HEK293 (cell line): ENCODE data around the gene HLA-DOB.

ENCODE experiments used
- CTCF ChIA-PET: fragments of 350-600 bp; formaldehyde crosslinking; extraction: SDS; loops from one replicate; lab custom pipeline; 2021; ENCODE audit warnings: antibody characterized with exemption; lab: Yijun Ruan, JAX
- POLR2A ChIA-PET: fragments of 300-600 bp; formaldehyde crosslinking; extraction: SDS; loops from one replicate; lab custom pipeline; 2020; ENCODE audit warnings: antibody characterized with exemption, inconsistent platforms; lab: Yijun Ruan, JAX
- H3K27ac ChIP-seq: fragments of 200-500 bp; sonication (Bioruptor generic); 2 replicates; pipeline ENCODE4 v1.5.1; 2014; ENCODE audit warnings: low read depth, low read length, control low read depth, inconsistent platforms; ENCODE audit errors: extremely low read depth
- H3K36me3 ChIP-seq, 2 experiments: fragments of 200-500 bp in 1 of 2; sonication (Bioruptor generic) in 1 of 2; 1 replicate in 1 of 2; 2 replicates in 1 of 2; pipeline ENCODE4 v1.5.1; 2014 to 2017; ENCODE audit warnings: inconsistent platforms in 2 of 2, low read length in 2 of 2; ENCODE audit not compliant: control insufficient read depth in 2 of 2, insufficient read depth in 1 of 2
- H3K4me1 ChIP-seq: fragments of 200-500 bp; sonication (Bioruptor generic); 2 replicates; pipeline ENCODE4 v1.5.1; 2014; ENCODE audit warnings: mild to moderate bottlenecking, low read length, inconsistent platforms; ENCODE audit not compliant: control insufficient read depth, insufficient read depth
- H3K4me3 ChIP-seq: 2 replicates; pipeline ENCODE4 v1.5.1; 2011; ENCODE audit warnings: low read depth, mild to moderate bottlenecking, control low read depth, low read length, moderate library complexity
- H3K9me3 ChIP-seq: fragments of 200-500 bp; sonication (Bioruptor generic); 2 replicates; pipeline ENCODE4 v1.5.1; 2014; ENCODE audit warnings: low read depth, low read length, inconsistent platforms; ENCODE audit not compliant: control insufficient read depth, insufficient read depth
- FEZF1 ChIP-seq: fragments of 450-650 bp; formaldehyde crosslinking; IDR thresholded peaks from 2 replicates; pipeline ENCODE4 v1.5.1; 2016; ENCODE audit warnings: missing biosample characterization, missing genetic modification characterization
- IKZF3 ChIP-seq: fragments of 450-650 bp; IDR thresholded peaks from 2 replicates; pipeline ENCODE4 v1.5.0; 2018; ENCODE audit warnings: missing biosample characterization, mild to moderate bottlenecking, missing genetic modification characterization, moderate library complexity
- KLF10 ChIP-seq: fragments of 450-650 bp; IDR thresholded peaks from 2 replicates; pipeline ENCODE4 v1.5.1; 2018; ENCODE audit warnings: missing biosample characterization, mild to moderate bottlenecking, missing genetic modification characterization
- MYNN ChIP-seq: fragments of 450-650 bp; formaldehyde crosslinking; IDR thresholded peaks from 2 replicates; pipeline ENCODE4 v1.5.1; 2016; ENCODE audit warnings: missing biosample characterization, missing genetic modification characterization, borderline replicate concordance
- PRDM1 ChIP-seq: fragments of 450-650 bp; formaldehyde crosslinking; IDR thresholded peaks from 2 replicates; pipeline ENCODE4; 2016; ENCODE audit warnings: missing biosample characterization, missing genetic modification characterization
- RBAK ChIP-seq: fragments of 450-650 bp; formaldehyde crosslinking; IDR thresholded peaks from 2 replicates; pipeline ENCODE4 v1.5.1; 2016; ENCODE audit warnings: missing biosample characterization, missing genetic modification characterization
- REST ChIP-seq: fragments of 450-650 bp; formaldehyde crosslinking; IDR thresholded peaks from 2 replicates; pipeline ENCODE4 v1.5.1; 2016; ENCODE audit warnings: missing biosample characterization, missing genetic modification characterization
- TSHZ1 ChIP-seq: fragments of 450-650 bp; formaldehyde crosslinking; IDR thresholded peaks from 2 replicates; pipeline ENCODE4 v1.5.1; 2016; ENCODE audit warnings: missing biosample characterization, missing genetic modification characterization, borderline replicate concordance
- WT1 ChIP-seq: fragments of 450-650 bp; formaldehyde crosslinking; IDR thresholded peaks from 2 replicates; pipeline ENCODE4 v1.5.1; 2016; ENCODE audit warnings: missing biosample characterization, missing genetic modification characterization
- ZBTB26 ChIP-seq: fragments of 450-650 bp; formaldehyde crosslinking; optimal IDR thresholded peaks from 2 replicates; pipeline ENCODE3; 2016; ENCODE audit warnings: missing biosample characterization, mild to moderate bottlenecking, missing genetic modification characterization
- ZBTB48 ChIP-seq: fragments of 450-650 bp; formaldehyde crosslinking; IDR thresholded peaks from 2 replicates; pipeline ENCODE4 v1.5.1; 2016; ENCODE audit warnings: missing biosample characterization, missing genetic modification characterization
- ZBTB6 ChIP-seq: fragments of 450-650 bp; formaldehyde crosslinking; IDR thresholded peaks from 2 replicates; pipeline ENCODE4 v1.5.1; 2017; ENCODE audit warnings: missing biosample characterization, missing genetic modification characterization
- ZFP69B ChIP-seq: fragments of 450-650 bp; formaldehyde crosslinking; IDR thresholded peaks from 2 replicates; pipeline ENCODE4 v1.5.1; 2016; ENCODE audit warnings: missing biosample characterization, missing genetic modification characterization
- ZNF184 ChIP-seq: fragments of 450-650 bp; IDR thresholded peaks from 2 replicates; pipeline ENCODE4 v1.5.1; 2018; ENCODE audit warnings: missing biosample characterization, mild to moderate bottlenecking, missing genetic modification characterization
- ZNF23 ChIP-seq: fragments of 450-650 bp; formaldehyde crosslinking; IDR thresholded peaks from 2 replicates; pipeline ENCODE4 v1.5.1; 2016; ENCODE audit warnings: missing biosample characterization, missing genetic modification characterization, borderline replicate concordance
- ZNF24 ChIP-seq: fragments of 450-650 bp; formaldehyde crosslinking; IDR thresholded peaks from 2 replicates; pipeline ENCODE4 v1.5.1; 2016; ENCODE audit warnings: missing biosample characterization, missing genetic modification characterization
- ZNF341 ChIP-seq: fragments of 450-650 bp; formaldehyde crosslinking; IDR thresholded peaks from 2 replicates; pipeline ENCODE4; 2016; ENCODE audit warnings: low read depth, missing biosample characterization, missing genetic modification characterization
- ZNF404 ChIP-seq: fragments of 450-650 bp; formaldehyde crosslinking; IDR thresholded peaks from 2 replicates; pipeline ENCODE4 v1.5.1; 2017; ENCODE audit warnings: missing biosample characterization, missing genetic modification characterization
- ZNF473 ChIP-seq: fragments of 450-650 bp; formaldehyde crosslinking; IDR thresholded peaks from 2 replicates; pipeline ENCODE4 v1.5.1; 2017; ENCODE audit warnings: missing biosample characterization, missing genetic modification characterization
- ZNF529 ChIP-seq: fragments of 450-650 bp; formaldehyde crosslinking; IDR thresholded peaks from 2 replicates; pipeline ENCODE4 v1.5.1; 2017; ENCODE audit warnings: missing genetic modification characterization, missing biosample characterization; ENCODE audit not compliant: insufficient replicate concordance
- ZNF561 ChIP-seq: fragments of 450-650 bp; IDR thresholded peaks from 2 replicates; pipeline ENCODE4 v1.5.1; 2018; ENCODE audit warnings: missing biosample characterization, missing genetic modification characterization, borderline replicate concordance
- ZNF610 ChIP-seq: fragments of 450-650 bp; formaldehyde crosslinking; IDR thresholded peaks from 2 replicates; pipeline ENCODE4 v1.5.1; 2016; ENCODE audit warnings: missing biosample characterization, missing genetic modification characterization, borderline replicate concordance

The HLA-DOB gene

GRCh38 chr6:32854376-32855178, 37.8 kb upstream of the HLA-DOB start (continued):
- TF ChIP-seq ZBTB6 (tag by site-specific recombination), result no peak
- no peak for TF ChIP-seq ZNF404 (tag by site-specific recombination)
- TF ChIP-seq RBAK, result no peak
- TF ChIP-seq ZNF184, result no peak

- H3K4me3 ChIP-seq, result peak within 1 kb of the TSS; percentile 85
- peaks cover 0 to 23% of the 10 kb centered on the region in 2 experiments; a peak in 1 of 3 replicates for H3K36me3 ChIP-seq
- H3K27ac ChIP-seq, result peak within 1 kb of the TSS; percentile 71
- H3K4me1 ChIP-seq, result no peaks in the 10 kb centered on the region; the same call in 1 of the 2 replicates
- ChIA-PET POLR2A (interaction anchor here (0.8 to 1.8 kb wide), 9 partner anchors 9 to 346 kb away, joined by 3 to 30 read pairs (median 5); partner anchors contain the start of genes HLA-DMB, PSMB8 and TAP2), CTCF (interaction anchor here (0.5 to 9.5 kb wide), 19 partner anchors 7 to 997 kb away, joined by 3 to 153 read pairs (median 4); partner anchors contain the start of genes PRRT1, PSMB8 and TAP2)
- no peaks in the 10 kb centered on the region for H3K9me3 ChIP-seq
- peak; percentile 74 for TF ChIP-seq KLF10
- TF ChIP-seq ZBTB48 (tag by site-specific recombination), result peak; percentile 45; the same call in 1 of the 2 replicates
- peak; percentile 70; the same call in 1 of the 2 replicates for TF ChIP-seq ZNF561
- peak; percentile 80 for TF ChIP-seq ZBTB26 (tag by site-specific recombination)
- 0 out of 2 replicates have a peak, but pooled peaks have one; percentile 3 for TF ChIP-seq TSHZ1 (tag by site-specific recombination)
- TF ChIP-seq WT1, result peak; percentile 60
- TF ChIP-seq FEZF1 (tag by site-specific recombination), result peak; percentile 59; the same call in 1 of the 2 replicates
- no peak for TF ChIP-seq ZNF473
- TF ChIP-seq ZNF23, result no peak
- peak; percentile 57; the same call in 1 of the 2 replicates for TF ChIP-seq ZNF610 (tag by site-specific recombination)
- TF ChIP-seq ZNF24, result 0 out of 2 replicates have a peak, but pooled peaks have one; percentile 20
- peak; percentile 97 for TF ChIP-seq REST
- peak; percentile 58; the same call in 1 of the 2 replicates for TF ChIP-seq ZNF341 (tag by site-specific recombination)
- TF ChIP-seq IKZF3, result peak; percentile 96
- peak; percentile 71 for TF ChIP-seq ZFP69B (tag by site-specific recombination)
- no peak for TF ChIP-seq ZNF529
- no peak for TF ChIP-seq MYNN (tag by site-specific recombination)
- TF ChIP-seq PRDM1 (tag by site-specific recombination), result peak; percentile 99
Observed at GRCh38 chr6:32853541-32854375, 37.0 kb upstream of the HLA-DOB start, which contains the start of the genes PSMB9 and TAP1. Gene PSMB9, plus strand, starts transcription at chr6:32854192. Its CDS starts 38 bp downstream, at chr6:32854230. Gene TAP1, minus strand, starts transcription at chr6:32853704. Its CDS starts 68 bp downstream, at chr6:32853636.
